GM12864 (cell line): ENCODE measurements around the gene SLC17A3.

Experiments used
- DNase-seq: peaks from one replicate; pipeline ENCODE4 v3.0.0-alpha.2; 2011; ENCODE audit warnings: low read depth
- H3K4me3 ChIP-seq: 2 replicates; pipeline ENCODE4 v1.5.1; 2011; ENCODE audit warnings: mild to moderate bottlenecking, low read depth, low read length, control low read depth
- CTCF ChIP-seq: IDR thresholded peaks from 2 replicates; pipeline ENCODE4 v1.5.1; 2011; ENCODE audit warnings: low read depth, mild to moderate bottlenecking, moderate library complexity, low read length, control low read depth, inconsistent platforms; ENCODE audit errors: missing control alignments

SLC17A3 gene

GRCh38 chr6:25916330-25916729, 42.3 kb upstream of the SLC17A3 start:
- H3K4me3 ChIP-seq: no peak overlapping the region
- TF ChIP-seq CTCF: no peak

GRCh38 chr6:25913741-25914140, 39.7 kb upstream of the SLC17A3 start:
- H3K4me3 ChIP-seq: no peak overlapping the region
- no peak for TF ChIP-seq CTCF
- DNase-seq: no peak

More at GRCh38 chr6:25916330-25916729, 42.3 kb upstream of the SLC17A3 start:
- no peak for DNase-seq

- no peak for DNase-seq
- TF ChIP-seq CTCF: no peak
- H3K4me3 ChIP-seq: no peak overlapping the region
These were observed 37.3 kb upstream of the SLC17A3 start for GRCh38 chr6:25911351-25911750.

GRCh38 chr6:25907475-25908014, 33.5 kb upstream of the SLC17A3 start:
- no peak for TF ChIP-seq CTCF
- DNase-seq: no peak
- H3K4me3 ChIP-seq: no peak overlapping the region

GRCh38 chr6:25903467-25904099, 29.5 kb upstream of the SLC17A3 start:
- no peak overlapping the region for H3K4me3 ChIP-seq
- no peak for TF ChIP-seq CTCF
- DNase-seq: no peak

- no peak for DNase-seq
- no peak for TF ChIP-seq CTCF
- no peak overlapping the region for H3K4me3 ChIP-seq
These were observed 28.0 kb upstream of the SLC17A3 start for GRCh38 chr6:25902071-25902470.

GRCh38 chr6:25900843-25901242, 26.8 kb upstream of the SLC17A3 start:
- TF ChIP-seq CTCF: no peak
- DNase-seq: no peak
- H3K4me3 ChIP-seq: no peak overlapping the region
